ENCODE measurements around the gene SVIL.
"Not testable (repeated sequence)": the region's sequence is repeated elsewhere in the genome, so short reads cannot be mapped to it uniquely, and the experiment has no call there.

Gene SVIL

GRCh38 chr10:29630205-29631048 lies 4.3 kb downstream of the SVIL start:
- no peak for TF ChIP-seq CTCF (conservative IDR thresholded peaks at IDR 0.05; ENCODE audit: low read length)
- DNase-seq (ENCODE audit: low read depth): no peak
- H3K4me3 ChIP-seq (ENCODE audit: low read length): no peak overlapping the region

- DNase-seq (ENCODE audit: low read depth): no peak
- TF ChIP-seq CTCF (conservative IDR thresholded peaks at IDR 0.05; ENCODE audit: low read length): no peak
- H3K4me3 ChIP-seq (ENCODE audit: low read length): no peak overlapping the region
Measured at GRCh38 chr10:29628912-29629526, 5.8 kb downstream of the SVIL start.

GRCh38 chr10:29628311-29628710 lies 6.5 kb downstream of the SVIL start:
- TF ChIP-seq CTCF (conservative IDR thresholded peaks at IDR 0.05; ENCODE audit: low read length): no peak
- no peak overlapping the region for H3K4me3 ChIP-seq (ENCODE audit: low read length)
- DNase-seq (ENCODE audit: low read depth): no peak

- no peak overlapping the region for H3K4me3 ChIP-seq (ENCODE audit: low read length)
- DNase-seq (ENCODE audit: low read depth): peak; percentile 86
- TF ChIP-seq CTCF (conservative IDR thresholded peaks at IDR 0.05; ENCODE audit: low read length): no peak
Measured at GRCh38 chr10:29627201-29628132, 7.3 kb downstream of the SVIL start.

- H3K4me3 ChIP-seq (ENCODE audit: low read length): not testable (repeated sequence)
Measured at GRCh38 chr10:29624357-29624756, 10.4 kb downstream of the SVIL start.

GRCh38 chr10:29623797-29624196 lies 11.0 kb downstream of the SVIL start:
- no peak overlapping the region for H3K4me3 ChIP-seq (ENCODE audit: low read length)
- no peak for DNase-seq (ENCODE audit: low read depth)
- no peak for TF ChIP-seq CTCF (conservative IDR thresholded peaks at IDR 0.05; ENCODE audit: low read length)

More at GRCh38 chr10:29624357-29624756, 10.4 kb downstream of the SVIL start:
- DNase-seq (ENCODE audit: low read depth): not testable (repeated sequence)

GRCh38 chr10:29622382-29622922 lies 12.3 kb downstream of the SVIL start:
- no peak for DNase-seq (ENCODE audit: low read depth)
- H3K4me3 ChIP-seq (ENCODE audit: low read length): no peak overlapping the region
- no peak for TF ChIP-seq CTCF (conservative IDR thresholded peaks at IDR 0.05; ENCODE audit: low read length)

Measured in AG10803 (cell line).